ENCODE results near the gene ANO2. TPM values are rescaled to one million over a fixed set of nuclear protein-coding genes. Genes with fewer than 3 reads are reported as not detected.

Gene ANO2
- total and polyA plus RNA-seq, 4 donors, result 0.03 to 0.25 (median 0.15) TPM

- no peaks in the 10 kb centered on the region for H3K27me3 ChIP-seq (ENCODE audit: control insufficient read depth in 4 of 4, insufficient read depth in 4 of 4, low read length in 3 of 4)
- H3K9ac ChIP-seq (ENCODE audit: low read depth in 1 of 2, low read length in 2 of 2), result no peak overlapping the region
- 76% methylated on average over 4 of the region's 4 CpGs for WGBS
- H3K4me1 ChIP-seq (ENCODE audit: control insufficient read depth in 4 of 4, insufficient read depth in 4 of 4, low read length in 3 of 4), result no peaks in the 10 kb centered on the region
- no peak for DNase-seq (ENCODE audit: low spot score)
- no peak overlapping the region for H3K27ac ChIP-seq (ENCODE audit: low read depth in 1 of 2, low read length in 2 of 2)
- no peaks in the 10 kb centered on the region for H3K36me3 ChIP-seq (ENCODE audit: control insufficient read depth in 4 of 4, insufficient read depth in 3 of 4, low read depth in 1 of 4, low read length in 3 of 4)
- TF ChIP-seq MAX (IDR thresholded peaks at IDR 0.05), result no peak
- TF ChIP-seq FOXA2 (IDR thresholded peaks at IDR 0.05), result no peak
- no peaks in the 10 kb centered on the region for H3K9me3 ChIP-seq (ENCODE audit: control insufficient read depth in 4 of 4, low read length in 3 of 4)
- H3K4me3 ChIP-seq (ENCODE audit: low read depth in 1 of 3, low read length in 3 of 3), result no peak overlapping the region
Observed at GRCh38 chr12:5665615-5666014, 279.4 kb downstream of the ANO2 start.

- Histone ChIP-seq H3K36me3 (ENCODE audit: control insufficient read depth in 4 of 4, insufficient read depth in 3 of 4, low read depth in 1 of 4, low read length in 3 of 4) (no peaks in the 10 kb centered on the region), H3K9ac (ENCODE audit: low read depth in 1 of 2, low read length in 2 of 2) (no peak overlapping the region), H3K9me3 (ENCODE audit: control insufficient read depth in 4 of 4, low read length in 3 of 4) (no peaks in the 10 kb centered on the region), H3K27me3 (ENCODE audit: control insufficient read depth in 4 of 4, insufficient read depth in 4 of 4, low read length in 3 of 4) (no peaks in the 10 kb centered on the region), H3K4me3 (ENCODE audit: low read depth in 1 of 3, low read length in 3 of 3) (no peak overlapping the region), H3K27ac (ENCODE audit: low read depth in 1 of 2, low read length in 2 of 2) (no peak overlapping the region), H3K4me1 (ENCODE audit: control insufficient read depth in 4 of 4, insufficient read depth in 4 of 4, low read length in 3 of 4) (no peaks in the 10 kb centered on the region)
- 85% methylated on average over 8 of the region's 8 CpGs for WGBS
- no peak for TF ChIP-seq TAF1 (conservative IDR thresholded peaks at IDR 0.05)
- TF ChIP-seq HNF4G (IDR thresholded peaks at IDR 0.05), result no peak
- no peak for TF ChIP-seq RAD21 (IDR thresholded peaks at IDR 0.05)
- TF ChIP-seq ZBTB33 (IDR thresholded peaks at IDR 0.05), result no peak
- no peak for TF ChIP-seq REST (IDR thresholded peaks at IDR 0.05)
- TF ChIP-seq JUND (IDR thresholded peaks at IDR 0.05), result no peak
- no peak for TF ChIP-seq RXRA (IDR thresholded peaks at IDR 0.05)
- TF ChIP-seq YY1 (IDR thresholded peaks at IDR 0.05), result no peak
- TF ChIP-seq ATF3 (IDR thresholded peaks at IDR 0.05), result no peak
- no peak for TF ChIP-seq FOXA1 (IDR thresholded peaks at IDR 0.05)
- no peak for DNase-seq (ENCODE audit: low spot score)
Observed at GRCh38 chr12:5661811-5662210, 283.2 kb downstream of the ANO2 start.

GRCh38 chr12:5660238-5660637, 284.8 kb downstream of the ANO2 start:
- no peaks in the 10 kb centered on the region for H3K9me3 ChIP-seq (ENCODE audit: control insufficient read depth in 4 of 4, low read length in 3 of 4)
- DNase-seq (ENCODE audit: low spot score), result no peak
- 65% methylated on average over 6 of the region's 6 CpGs for WGBS
- H3K4me3 ChIP-seq (ENCODE audit: low read depth in 1 of 3, low read length in 3 of 3), result no peak overlapping the region
- no peak overlapping the region for H3K27ac ChIP-seq (ENCODE audit: low read depth in 1 of 2, low read length in 2 of 2)
- no peaks in the 10 kb centered on the region for H3K4me1 ChIP-seq (ENCODE audit: control insufficient read depth in 4 of 4, insufficient read depth in 4 of 4, low read length in 3 of 4)
- H3K27me3 ChIP-seq (ENCODE audit: control insufficient read depth in 4 of 4, insufficient read depth in 4 of 4, low read length in 3 of 4), result no peaks in the 10 kb centered on the region
- H3K9ac ChIP-seq (ENCODE audit: low read depth in 1 of 2, low read length in 2 of 2), result no peak overlapping the region
- H3K36me3 ChIP-seq (ENCODE audit: control insufficient read depth in 4 of 4, insufficient read depth in 3 of 4, low read depth in 1 of 4, low read length in 3 of 4), result no peaks in the 10 kb centered on the region
- no peak for TF ChIP-seq FOXA1 (IDR thresholded peaks at IDR 0.05)
- no peak for TF ChIP-seq ZBTB33 (IDR thresholded peaks at IDR 0.05)
- no peak for TF ChIP-seq HNF4A (conservative IDR thresholded peaks at IDR 0.05)
- no peak for TF ChIP-seq YY1 (IDR thresholded peaks at IDR 0.05)
- TF ChIP-seq GABPA (IDR thresholded peaks at IDR 0.05 in 1 of 2, conservative IDR thresholded peaks at IDR 0.05 in 1 of 2), result no peak
- no peak for TF ChIP-seq JUND (IDR thresholded peaks at IDR 0.05)
- no peak for TF ChIP-seq CTCF (IDR thresholded peaks at IDR 0.05; ENCODE audit: low read depth, low read length, missing input control)
- TF ChIP-seq NR2F2 (IDR thresholded peaks at IDR 0.05), result no peak
- no peak for TF ChIP-seq HNF4G (IDR thresholded peaks at IDR 0.05)

Data from liver (tissue), 9 donors.